OCI-LY7 (cell line): ENCODE data around the gene TMEM217.

Experiments used
- EZH2phosphoT487 ChIP-seq: fragments of 200-600 bp; sonication (generic); IDR thresholded peaks from 2 replicates; pipeline ENCODE4 v1.6.1; 2018; ENCODE audit warnings: low read depth, borderline replicate concordance, mild to moderate bottlenecking, mixed run types, antibody characterized with exemption, low read length, moderate library complexity, mixed read lengths
- TF ChIP-seq, protein P1 (sequence below): fragments of 200-600 bp; sonication (generic); conservative IDR thresholded peaks from 2 replicates; pipeline ENCODE4 v1.5.1; 2014; ENCODE audit warnings: mild to moderate bottlenecking, antibody characterized with exemption, low read length, moderate library complexity, mixed read lengths

DNA sequence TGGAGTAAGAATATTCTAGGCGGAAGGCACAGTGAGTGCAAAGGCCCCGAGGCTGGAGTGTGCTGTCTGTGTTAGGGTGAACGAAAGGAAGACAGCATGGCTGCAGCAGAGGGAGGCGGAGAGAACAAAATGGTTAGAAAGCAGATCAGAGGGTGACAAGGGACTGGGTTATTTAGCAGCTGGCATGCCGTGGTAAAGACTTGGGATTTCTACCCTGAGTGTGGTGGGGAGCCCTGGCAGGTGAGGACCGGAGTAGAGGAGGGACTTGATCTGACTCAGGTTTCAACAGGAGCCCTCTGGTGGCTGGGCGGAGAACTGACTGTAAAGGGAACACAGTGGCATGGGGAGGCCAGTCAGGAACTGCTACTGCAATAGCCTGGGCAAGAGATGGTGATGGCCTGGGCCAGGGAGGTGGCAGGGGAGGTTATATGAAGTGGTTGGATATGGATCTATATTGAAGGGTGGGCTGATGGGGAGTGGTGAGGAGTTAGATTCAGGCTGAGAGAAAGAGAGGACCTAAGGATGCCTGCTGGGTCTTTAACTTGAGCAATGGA, 50.0 kb downstream of the TMEM217 start:
- TF ChIP-seq, protein P1, sequence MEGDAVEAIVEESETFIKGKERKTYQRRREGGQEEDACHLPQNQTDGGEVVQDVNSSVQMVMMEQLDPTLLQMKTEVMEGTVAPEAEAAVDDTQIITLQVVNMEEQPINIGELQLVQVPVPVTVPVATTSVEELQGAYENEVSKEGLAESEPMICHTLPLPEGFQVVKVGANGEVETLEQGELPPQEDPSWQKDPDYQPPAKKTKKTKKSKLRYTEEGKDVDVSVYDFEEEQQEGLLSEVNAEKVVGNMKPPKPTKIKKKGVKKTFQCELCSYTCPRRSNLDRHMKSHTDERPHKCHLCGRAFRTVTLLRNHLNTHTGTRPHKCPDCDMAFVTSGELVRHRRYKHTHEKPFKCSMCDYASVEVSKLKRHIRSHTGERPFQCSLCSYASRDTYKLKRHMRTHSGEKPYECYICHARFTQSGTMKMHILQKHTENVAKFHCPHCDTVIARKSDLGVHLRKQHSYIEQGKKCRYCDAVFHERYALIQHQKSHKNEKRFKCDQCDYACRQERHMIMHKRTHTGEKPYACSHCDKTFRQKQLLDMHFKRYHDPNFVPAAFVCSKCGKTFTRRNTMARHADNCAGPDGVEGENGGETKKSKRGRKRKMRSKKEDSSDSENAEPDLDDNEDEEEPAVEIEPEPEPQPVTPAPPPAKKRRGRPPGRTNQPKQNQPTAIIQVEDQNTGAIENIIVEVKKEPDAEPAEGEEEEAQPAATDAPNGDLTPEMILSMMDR, result peak; percentile 88
- no peak for TF ChIP-seq EZH2phosphoT487
